Heart right ventricle (tissue), 16 donors: ENCODE measurements around the gene PRKD1. TPM values are rescaled to one million over a fixed set of nuclear protein-coding genes. Genes with fewer than 3 reads are reported as not detected.

ENCODE experiments used
- ATAC-seq, 8 donors: fragments of 200-7000 bp; cut with Tn5 transposase; one replicate each; pipeline ENCODE4 v1.9.1; 2020; ENCODE audit warnings: mild to moderate bottlenecking in 8 of 8, moderate library complexity in 8 of 8, moderate number of reproducible peaks in 1 of 8
- DNase-seq, 2 donors: peaks; one replicate each; pipeline ENCODE4 v3.0.0-alpha.2; 2020
- H3K27ac ChIP-seq, 10 donors: fragments of 200-600 bp; sonication (generic) in 2 of 10; one replicate each; pipeline versions ENCODE4 v1.5.0 to v1.8.0; 2020 to 2022; ENCODE audit warnings: mild to moderate bottlenecking in 3 of 10
- H3K27me3 ChIP-seq, 7 donors: fragments of 200-600 bp; one replicate each; pipeline ENCODE4 v1.8.0; 2021 to 2022; ENCODE audit warnings: mild to moderate bottlenecking in 2 of 7
- H3K36me3 ChIP-seq, 9 donors: fragments of 200-600 bp; sonication (generic) in 1 of 9; one replicate each; pipeline versions ENCODE4 v1.5.0 to v1.8.0; 2020 to 2022; ENCODE audit warnings: mild to moderate bottlenecking in 2 of 9
- H3K4me1 ChIP-seq, 9 donors: fragments of 200-600 bp; sonication (generic) in 1 of 9; one replicate each; pipeline versions ENCODE4 v1.5.0 to v1.8.0; 2020 to 2022; ENCODE audit warnings: mild to moderate bottlenecking in 4 of 9
- H3K4me3 ChIP-seq, 10 donors: fragments of 200-600 bp; sonication (generic) in 2 of 10; one replicate each; pipeline versions ENCODE4 v1.5.0 to v1.8.0; 2020 to 2022; ENCODE audit warnings: mild to moderate bottlenecking in 7 of 10, moderate library complexity in 2 of 10
- H3K9me3 ChIP-seq, 11 donors: fragments of 200-600 bp in 10 of 11; sonication (generic) in 2 of 11; one replicate each; pipeline versions ENCODE4 v1.5.0 to v1.8.0; 2013 to 2022; ENCODE audit warnings: mild to moderate bottlenecking in 2 of 11, control low read depth in 1 of 11, moderate library complexity in 1 of 11
- CTCF ChIP-seq, 9 donors: fragments of 200-600 bp; sonication (generic) in 2 of 9; IDR thresholded peaks; one replicate each; pipeline versions ENCODE4 v1.5.0 to v1.8.0; 2021 to 2022; ENCODE audit warnings: antibody characterized with exemption in 9 of 9, mild to moderate bottlenecking in 5 of 9, moderate library complexity in 1 of 9
- WGBS, 2 donors: extraction: QIAGEN DNeasy Blood & Tissue Kit; methylation state at CpG; one replicate each; pipeline ENCODE4 v1.1.7; 2013; ENCODE audit warnings: inconsistent platforms in 1 of 2; 5-methylcytosine and 5-hydroxymethylcytosine counted together
- intact Hi-C, 10 donors: fragments of 100-400 bp; cut with DNase I; formaldehyde crosslinking; loops; one replicate each; pipeline versions ENCODE4 v1.11.1 to v1.14.2; 2022
- polyA plus RNA-seq, 2 donors: library from polyadenylated mRNA; stranded (reverse); fragments of 200-250 nt; gene quantifications; one replicate each; pipeline ENCODE4 v1.2.3, GENCODE V29; 2013
- total RNA-seq, 10 donors: library from RNA; stranded (reverse); fragmentation: NEBNext Ultra II Directional in 3 of 10; extraction: Animal tissue kit (Norgen Biotek cat#: 25700) in 3 of 10; gene quantifications; one replicate each; pipeline versions ENCODE4 v1.2.1 to v1.2.4, GENCODE V29; 2021 to 2023
- donor health status: Arrhythmogenic right ventricular cardiomyopathy.
- donor health status: ischemic (EF 13 %, LVEDD 7.1; RV severe dilation, severe dysfunction).
- donor health status: healthy with polysubstance abuse.
- donor health status: DM: no; HTN: yes; CAD: no.
- donor health status: DM: no; HTN: no; CAD: no.
- donor health status: ischemic (EF 25% LVEDD 6.9; RV normal size, moderate dysfunction).
- donor health status: ischemic (EF 25% LVEDD 5.7; RV mildly dilated, moderate dysfunction).
- donor health status: healthy.
- donor health status: DM: yes; HTN: yes; CAD: no.
- donor health status: Ischemic cardiomyopathy.
- donor health status: ischemic (EF 35%, LVEDD 5.7; RV mildly dilated, moderate dysfunction).
- donor health status: nonischemic (EF 11% LVEDD 7.7; RV severe dilation, severe dysfunction).
- donor health status: DM: yes; HTN: yes; CAD: no.
- donor health status: PGD.
- donor health status: ischemic (EF 29% LVEDD 5.4; RV normal size, mild dysfunction).
- donor health status: nonischemic (EF 23%, LVEDD 6.1; RV moderate dilation, normal function).

PRKD1 gene
- total and polyA plus RNA-seq, 12 donors, result 1.7 to 4.3 (median 2.5) TPM

- WGBS, 2 donors, result 70 to 75% methylated on average over 5 of the region's 5 CpGs
- H3K4me3 ChIP-seq, result no peak overlapping the region
These were observed 105.8 kb downstream of the PRKD1 start for GRCh38 chr14:29821661-29822429.

GRCh38 chr14:29821242-29821641, 106.4 kb downstream of the PRKD1 start:
- TF ChIP-seq CTCF (IDR thresholded peaks at IDR 0.05), result no peak
- intact Hi-C loops, result no loop called here
- no peaks in the 10 kb centered on the region for H3K27me3 ChIP-seq
- H3K9me3 ChIP-seq, result no peaks in the 10 kb centered on the region
- no peak overlapping the region for H3K27ac ChIP-seq
- ATAC-seq, result no peak
- H3K4me3 ChIP-seq, result no peak overlapping the region
- no peaks in the 10 kb centered on the region for H3K36me3 ChIP-seq
- no peak for DNase-seq
- 57 to 60% methylated on average over 2 of the region's 2 CpGs for WGBS, 2 donors
- peaks cover 0 to 45% (median 12%) of the 10 kb centered on the region in 9 donors for H3K4me1 ChIP-seq

More at GRCh38 chr14:29821661-29822429, 105.8 kb downstream of the PRKD1 start:
- peaks cover 0 to 45% (median 12%) of the 10 kb centered on the region in 9 donors for H3K4me1 ChIP-seq
- peak overlapping the region in 1 of 10 donors; percentile 30 for H3K27ac ChIP-seq
- intact Hi-C loops, result no loop called here
- no peaks in the 10 kb centered on the region for H3K27me3 ChIP-seq
- H3K9me3 ChIP-seq, result no peaks in the 10 kb centered on the region
- no peak for TF ChIP-seq CTCF (IDR thresholded peaks at IDR 0.05)
- H3K36me3 ChIP-seq, result no peaks in the 10 kb centered on the region
- no peak for ATAC-seq
- no peak for DNase-seq

GRCh38 chr14:29820785-29821184, 106.9 kb downstream of the PRKD1 start:
- DNase-seq (no peak), ATAC-seq (no peak)
- intact Hi-C loops, result no loop called here
- no peaks in the 10 kb centered on the region for H3K27me3 ChIP-seq
- H3K9me3 ChIP-seq, result no peaks in the 10 kb centered on the region
- no peak for TF ChIP-seq CTCF (IDR thresholded peaks at IDR 0.05)
- H3K4me3 ChIP-seq, result no peak overlapping the region
- WGBS, 2 donors, result 80 to 82% methylated on average over 1 of the region's 1 CpG
- peaks cover 0 to 45% (median 12%) of the 10 kb centered on the region in 9 donors for H3K4me1 ChIP-seq
- no peak overlapping the region for H3K27ac ChIP-seq
- H3K36me3 ChIP-seq, result no peaks in the 10 kb centered on the region

- no peak overlapping the region for H3K4me3 ChIP-seq
- no peak for TF ChIP-seq CTCF (IDR thresholded peaks at IDR 0.05)
- no peaks in the 10 kb centered on the region for H3K36me3 ChIP-seq
- no peak overlapping the region for H3K27ac ChIP-seq
- intact Hi-C loops, result no loop called here
- H3K4me1 ChIP-seq, result peaks cover 0 to 41% (median 16%) of the 10 kb centered on the region in 9 donors
- no peak for DNase-seq
- H3K9me3 ChIP-seq, result no peaks in the 10 kb centered on the region
- ATAC-seq, result no peak
- H3K27me3 ChIP-seq, result no peaks in the 10 kb centered on the region
These were observed 109.8 kb downstream of the PRKD1 start for GRCh38 chr14:29817767-29818405.
